HG03095 (cell line): Measurements from ENCODE around the gene PGAP1.
"Not testable (repeated sequence)": the region's sequence is repeated elsewhere in the genome, so short reads cannot be mapped to it uniquely, and the experiment has no call there.

Experiments used
- ATAC-seq: cut with Tn5 transposase; IDR thresholded peaks from one replicate; pipeline ENCODE4 v1.9.1; 2021; ENCODE audit warnings: moderate library complexity; ENCODE audit not compliant: unreplicated experiment

PGAP1 gene

DNA sequence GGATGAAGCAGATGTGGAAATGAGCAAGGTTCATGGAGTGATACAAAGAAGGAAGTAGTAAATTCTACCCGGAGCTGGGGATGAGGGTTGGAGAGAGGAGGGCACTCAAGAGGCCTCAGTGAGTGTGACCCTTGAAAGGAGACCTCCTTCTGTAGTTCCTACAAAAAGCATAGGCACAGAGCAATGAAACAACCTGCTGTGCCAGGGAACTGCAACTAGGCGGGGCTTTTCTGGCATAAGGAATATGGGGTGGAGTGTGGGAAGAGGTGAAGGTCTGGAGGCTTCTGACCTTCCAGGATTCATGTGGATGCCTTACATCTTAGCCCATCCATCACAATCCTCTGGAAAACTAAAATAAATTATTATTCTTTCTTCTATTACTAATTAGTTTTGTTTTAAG is 25.5 kb upstream of the PGAP1 start:
- ATAC-seq: no peak

DNA sequence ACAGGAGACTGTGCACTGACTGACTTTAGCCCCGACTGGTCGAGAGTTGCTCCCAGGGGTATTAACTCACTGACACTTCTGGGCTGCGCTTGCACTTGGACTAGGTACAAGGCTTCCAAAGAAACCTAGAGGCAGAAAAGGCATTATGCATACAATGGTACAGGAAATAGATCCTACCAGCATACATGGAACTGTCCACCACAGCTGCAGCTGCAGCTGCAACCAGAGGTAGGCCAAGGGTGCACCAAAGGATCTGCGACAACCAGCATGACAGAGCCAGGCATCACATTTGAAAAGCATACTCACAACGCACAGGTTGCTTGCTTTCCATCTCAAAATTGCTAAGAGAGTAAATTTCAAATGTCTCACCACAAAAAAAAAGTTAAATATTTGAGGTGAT is 22.6 kb upstream of the PGAP1 start:
- no peak for ATAC-seq

DNA sequence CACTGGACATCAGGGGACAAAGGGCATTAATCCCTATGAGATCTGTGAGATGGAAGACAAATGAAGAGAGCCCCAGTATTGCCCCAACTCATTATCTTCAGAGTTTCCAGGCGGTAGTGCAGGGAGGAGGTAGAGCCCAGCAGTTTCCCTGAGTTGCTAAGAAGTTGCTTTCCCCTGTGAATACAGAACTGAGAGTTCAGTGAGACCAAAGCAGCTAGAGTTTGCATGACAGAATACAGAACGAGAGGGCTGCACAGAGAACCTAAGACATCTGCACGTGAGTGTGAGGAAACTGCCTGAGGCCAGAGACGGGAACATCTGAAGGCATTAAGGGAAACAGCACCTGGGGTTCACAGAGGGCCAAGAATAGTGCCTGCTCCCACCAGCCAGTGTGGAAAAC is 18.1 kb upstream of the PGAP1 start:
- peak; percentile 99 for ATAC-seq

DNA sequence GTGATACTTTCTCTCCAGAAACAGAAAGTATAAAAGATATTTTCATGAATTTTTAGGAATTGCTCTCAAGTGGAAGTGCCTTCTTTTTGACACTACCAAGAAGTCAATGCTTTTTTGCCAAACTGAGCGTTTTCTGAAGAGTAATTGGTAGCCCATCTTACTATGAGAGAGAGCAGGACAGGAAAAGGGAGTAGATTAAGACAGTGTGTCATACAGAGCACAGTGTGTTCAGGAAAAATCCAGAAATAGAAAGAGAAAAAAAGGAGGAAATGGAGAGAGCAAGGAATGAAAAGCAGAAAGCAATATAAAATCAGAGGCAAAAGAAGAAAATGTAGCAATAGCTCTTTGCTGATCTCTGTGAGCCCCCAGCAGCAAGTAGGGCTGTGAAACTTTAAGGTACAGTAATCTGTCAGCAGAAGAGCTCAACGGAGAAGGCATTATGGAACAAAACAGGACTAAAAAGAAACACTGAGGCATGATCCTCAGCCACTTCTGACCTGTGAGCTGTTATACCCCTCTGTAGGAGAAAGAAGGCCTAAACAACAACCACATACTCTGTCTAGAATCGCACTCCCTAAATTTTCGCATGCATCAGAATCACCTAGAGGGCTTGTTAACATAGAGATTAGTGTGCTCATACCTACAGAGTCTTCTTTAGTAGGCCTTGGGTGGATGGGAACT is 15.0 kb upstream of the PGAP1 start:
- no peak for ATAC-seq

DNA sequence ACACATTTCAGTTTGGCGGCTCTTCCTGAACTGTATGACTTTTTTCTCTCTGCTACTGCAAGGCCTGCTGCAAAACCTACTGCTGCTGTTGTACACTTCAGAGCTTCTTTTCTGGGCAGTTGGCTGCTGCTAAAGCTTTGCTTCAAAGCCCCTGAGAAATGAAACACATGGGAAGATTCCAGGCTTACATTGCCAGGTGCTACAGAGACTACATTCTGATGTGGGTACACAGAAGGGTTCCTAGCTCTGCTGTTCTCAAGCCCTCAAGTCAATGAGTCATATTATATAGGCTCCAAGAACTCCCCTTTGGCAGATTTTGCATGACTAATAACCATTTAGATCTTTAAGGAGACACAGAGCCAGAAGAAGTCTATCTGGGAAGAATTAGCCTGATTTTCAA is 12.9 kb upstream of the PGAP1 start:
- ATAC-seq: no peak

DNA sequence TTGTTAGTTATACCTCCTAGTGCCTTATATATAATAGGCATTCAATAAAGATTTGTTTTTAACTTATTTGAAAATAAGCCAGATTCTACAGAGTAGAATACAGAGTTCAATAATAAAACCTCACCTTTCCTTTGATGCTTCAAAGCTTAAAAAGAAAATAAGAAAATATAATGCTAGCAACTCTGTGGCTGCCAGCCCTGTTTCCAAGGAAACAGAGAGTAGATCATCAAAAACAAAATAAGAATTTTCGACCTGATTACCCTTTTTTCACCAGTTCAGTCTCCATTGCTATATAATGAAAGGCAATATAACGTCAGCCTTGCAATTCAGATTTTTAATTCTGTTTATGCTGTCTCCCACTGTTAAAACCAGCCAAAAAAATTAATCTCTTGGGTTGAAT is 8.9 kb upstream of the PGAP1 start:
- no peak for ATAC-seq

DNA sequence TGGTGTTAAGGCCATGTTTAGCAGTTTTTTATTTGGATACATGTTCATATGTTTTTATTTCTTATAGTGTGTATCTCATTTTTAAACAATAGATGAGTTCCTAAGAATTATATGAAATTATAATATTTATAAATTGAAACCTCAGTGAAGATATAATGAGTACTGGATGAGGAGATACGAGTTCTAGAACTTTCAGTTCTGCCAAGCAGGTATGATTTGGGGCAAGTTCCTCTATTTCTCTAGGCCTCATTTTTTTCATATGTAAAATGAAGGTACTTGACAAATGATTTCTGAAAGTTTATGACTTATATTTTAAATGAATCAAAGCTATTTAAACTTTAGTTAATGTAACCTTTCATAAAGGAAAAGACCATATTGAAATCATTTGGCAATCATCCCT is 8.2 kb upstream of the PGAP1 start:
- ATAC-seq: no peak

DNA sequence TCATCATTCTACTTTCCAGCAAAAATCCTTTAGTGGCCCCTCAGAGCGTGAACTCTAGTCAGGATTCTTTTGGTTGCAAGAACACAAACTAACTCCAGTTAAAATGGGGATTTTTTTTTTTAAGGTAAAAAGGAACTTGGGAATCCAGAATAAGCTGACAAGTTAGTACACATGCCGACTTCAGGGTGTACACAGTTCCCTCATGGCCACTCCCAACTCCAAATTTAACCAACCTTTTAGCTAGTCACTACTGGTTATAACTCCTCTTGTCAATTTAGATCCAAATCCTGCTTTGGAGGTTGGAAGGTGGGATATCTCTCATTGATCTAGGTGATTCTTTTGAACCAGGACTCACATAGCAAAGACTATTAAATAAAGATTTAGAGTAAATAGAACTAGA is 5.0 kb upstream of the PGAP1 start:
- ATAC-seq: no peak

DNA sequence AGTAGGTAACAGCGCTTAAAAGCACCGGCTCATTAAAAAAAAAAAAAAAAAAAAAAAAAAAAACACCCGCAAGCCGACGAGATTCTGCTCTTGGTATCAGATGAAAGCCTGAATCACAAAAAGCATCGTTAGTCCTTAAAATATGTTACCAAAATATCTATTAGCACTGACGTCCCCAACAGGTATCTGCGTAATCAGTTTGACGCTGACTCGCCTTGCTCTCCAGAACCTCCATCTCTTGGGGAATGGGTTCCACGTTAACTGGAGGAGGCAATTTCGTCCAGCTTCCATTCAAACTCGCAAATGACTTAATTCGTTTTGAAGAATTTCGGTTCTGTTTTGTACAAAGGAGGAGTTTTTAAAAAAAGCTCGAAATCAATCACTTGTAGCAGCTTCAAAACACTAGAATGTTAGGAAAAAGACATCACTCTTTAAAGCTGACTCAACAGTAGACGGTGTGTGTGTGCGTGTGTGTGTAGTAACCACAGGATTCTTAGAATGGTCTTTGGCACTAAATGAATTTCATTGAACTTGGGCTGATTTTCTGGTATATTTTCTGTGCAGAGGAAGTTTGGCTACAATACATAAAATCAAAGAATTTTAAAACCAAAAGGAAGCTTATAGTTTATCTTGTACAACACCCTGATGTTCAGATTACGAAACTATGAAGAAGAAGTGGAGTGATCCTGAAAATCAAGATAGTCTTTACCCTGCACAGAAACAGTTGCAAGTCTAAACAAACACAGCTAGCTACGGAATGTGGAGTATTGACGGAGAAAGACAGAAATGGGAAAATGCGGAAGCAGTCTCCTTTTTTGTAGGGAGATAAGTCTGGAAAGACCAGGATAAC is 1.1 kb upstream of the PGAP1 start:
- ATAC-seq: no peak

DNA sequence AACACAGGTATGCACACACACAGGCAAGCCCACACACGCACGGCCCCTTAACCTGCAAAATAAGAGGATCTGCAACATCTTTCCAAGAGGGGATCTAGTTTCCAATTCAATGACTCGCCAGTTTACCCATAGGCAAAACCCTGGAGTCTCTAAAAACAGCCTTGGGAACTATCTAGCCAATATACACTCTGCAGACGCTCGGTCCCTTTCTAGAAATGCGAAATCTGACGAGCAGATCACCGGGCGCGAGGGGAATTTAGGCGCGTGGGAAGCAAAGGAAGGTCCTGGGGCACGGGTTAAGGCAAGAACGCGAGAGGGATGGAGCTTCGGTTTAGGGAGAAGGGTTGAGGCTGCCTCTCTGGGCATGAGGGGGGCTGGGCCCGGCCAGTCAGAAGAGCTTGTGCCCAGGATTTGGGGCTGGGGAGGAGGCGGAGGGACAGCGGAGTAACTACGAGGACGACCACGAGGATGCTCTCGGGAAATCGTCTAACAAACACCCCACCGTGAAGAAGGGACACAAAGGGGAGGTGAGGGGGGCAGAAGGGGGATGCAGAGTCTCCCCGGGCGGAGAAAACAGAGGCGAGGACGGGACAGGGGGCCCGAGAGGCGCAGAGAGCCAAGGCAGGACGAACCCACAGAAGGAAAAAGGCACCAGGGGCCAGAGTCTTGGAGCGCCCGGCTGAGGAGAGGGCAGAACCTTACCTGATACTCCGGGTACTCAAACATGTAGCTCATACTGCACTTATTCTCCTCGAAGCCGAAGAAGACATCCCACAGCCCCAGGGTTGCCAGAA is 542 bp downstream of the PGAP1 start:
- ATAC-seq: peak; percentile 25

DNA sequence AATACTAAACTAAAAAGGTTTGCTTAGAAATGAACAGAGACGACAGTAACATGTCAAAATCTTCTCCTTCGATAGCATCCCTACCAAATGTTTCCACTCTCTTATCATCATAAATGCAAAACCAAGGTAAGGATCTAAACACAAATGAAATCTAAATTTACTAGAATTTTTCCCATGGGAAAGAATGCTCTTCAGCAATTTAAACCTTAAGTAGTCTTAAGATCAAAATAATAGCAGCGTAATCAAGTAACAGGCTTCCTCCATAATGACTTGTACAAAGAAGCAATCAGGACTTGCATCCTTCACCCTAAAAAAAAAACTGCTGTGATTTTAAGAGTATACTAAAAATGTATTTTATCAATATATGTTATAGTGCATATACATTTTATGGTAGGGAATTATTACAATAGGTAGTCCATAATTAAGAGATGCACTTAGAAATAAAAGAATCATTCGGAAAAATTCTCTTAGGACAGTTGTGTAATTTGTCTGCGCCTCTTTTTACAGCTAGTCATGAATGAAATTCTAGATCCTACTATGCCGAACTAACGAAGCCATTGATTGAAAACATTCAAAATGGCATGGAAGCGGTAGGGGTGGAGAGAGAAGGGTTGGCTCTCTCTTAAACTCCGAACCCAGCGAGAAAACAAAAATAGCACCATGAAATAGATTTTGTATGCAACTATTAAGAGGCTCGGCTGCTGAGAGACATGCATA is 1.3 kb downstream of the PGAP1 start:
- no peak for ATAC-seq

DNA sequence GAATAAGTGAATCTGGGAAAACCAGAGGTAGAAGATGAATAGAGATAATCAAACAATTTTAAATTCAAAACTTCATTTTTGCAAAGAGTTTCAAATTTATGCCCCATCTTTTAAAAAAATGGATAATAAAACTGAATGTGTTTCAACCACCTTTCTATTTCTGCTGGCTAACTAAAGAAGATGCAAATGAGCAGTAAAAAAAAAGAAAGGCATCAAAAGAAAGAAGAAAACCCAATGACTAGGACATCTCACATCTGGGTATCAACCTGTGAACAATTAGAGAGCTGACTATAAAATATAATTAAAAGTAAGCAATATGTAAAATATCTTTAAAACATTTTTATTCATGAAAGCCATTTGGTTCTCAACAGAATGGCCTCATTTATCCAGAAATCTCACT is 2.5 kb downstream of the PGAP1 start:
- no peak for ATAC-seq

DNA sequence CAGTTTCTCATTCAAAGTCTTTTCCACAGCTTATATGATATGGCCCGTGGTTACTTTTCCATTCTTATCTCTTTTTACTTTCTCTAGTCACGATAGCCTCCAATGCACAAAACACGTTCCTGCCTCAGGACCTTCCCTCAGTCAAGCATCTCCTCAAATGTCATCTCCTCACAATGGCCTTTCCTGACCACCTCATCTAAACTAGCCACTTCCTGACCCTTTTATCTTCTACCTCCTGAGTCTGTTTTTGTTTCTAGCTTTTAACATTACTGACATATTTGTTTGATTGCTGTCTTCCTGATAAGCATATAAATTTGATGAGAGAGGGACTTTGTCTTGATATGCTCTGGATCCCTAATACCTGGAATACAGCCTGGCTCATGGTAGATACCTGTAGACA is 7.6 kb downstream of the PGAP1 start:
- no peak for ATAC-seq

DNA sequence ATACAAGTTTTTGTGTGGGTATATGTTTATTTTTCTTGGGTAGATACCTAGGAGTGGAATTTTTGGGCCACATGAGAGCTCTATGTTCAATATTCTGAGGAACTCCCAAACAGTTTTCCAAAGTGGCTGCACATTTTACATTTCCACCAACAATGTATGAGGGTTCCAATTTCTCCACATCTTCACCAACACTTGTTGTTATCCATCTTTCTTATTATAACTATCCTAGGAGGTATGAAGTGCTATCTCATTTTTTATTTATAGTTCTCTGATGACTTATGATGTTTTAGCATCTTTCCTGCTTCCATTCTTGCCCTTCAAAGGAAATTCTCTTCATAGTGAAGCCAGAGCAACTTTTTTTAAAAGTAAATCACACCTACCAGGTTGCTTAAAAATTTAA is 8.7 kb downstream of the PGAP1 start:
- no peak for ATAC-seq

DNA sequence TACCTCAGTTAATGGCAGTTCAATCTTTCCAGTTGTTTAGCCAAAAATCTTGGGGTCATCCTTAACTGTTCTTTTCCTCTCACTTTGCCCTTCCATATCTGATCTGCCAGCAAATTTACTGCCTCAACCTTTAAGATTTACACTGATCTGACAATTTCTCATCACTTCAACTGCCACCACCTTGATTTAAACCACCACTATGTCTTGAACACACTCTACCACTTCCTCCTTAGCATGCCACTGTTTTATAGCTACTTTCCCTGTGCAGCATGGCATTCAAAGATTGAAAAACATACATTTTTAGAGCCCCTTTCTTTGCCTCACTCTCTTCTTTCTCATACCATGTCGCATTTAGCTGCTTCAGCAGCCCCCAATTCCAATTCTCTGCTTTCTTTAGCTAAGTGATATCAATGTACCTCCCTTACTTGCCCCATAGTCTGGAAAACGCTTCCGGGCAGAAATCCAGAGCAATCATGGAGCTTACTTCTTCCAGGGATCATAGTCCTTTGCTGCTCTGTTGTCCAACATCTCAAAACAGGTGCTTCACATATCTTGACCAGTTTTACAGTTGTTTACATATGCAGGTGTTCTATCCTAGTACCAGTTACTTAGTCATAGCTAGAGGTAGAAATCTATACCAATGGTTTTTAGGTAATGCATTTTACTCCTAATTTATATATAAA is 10.9 kb downstream of the PGAP1 start:
- peak; percentile 23 for ATAC-seq

DNA sequence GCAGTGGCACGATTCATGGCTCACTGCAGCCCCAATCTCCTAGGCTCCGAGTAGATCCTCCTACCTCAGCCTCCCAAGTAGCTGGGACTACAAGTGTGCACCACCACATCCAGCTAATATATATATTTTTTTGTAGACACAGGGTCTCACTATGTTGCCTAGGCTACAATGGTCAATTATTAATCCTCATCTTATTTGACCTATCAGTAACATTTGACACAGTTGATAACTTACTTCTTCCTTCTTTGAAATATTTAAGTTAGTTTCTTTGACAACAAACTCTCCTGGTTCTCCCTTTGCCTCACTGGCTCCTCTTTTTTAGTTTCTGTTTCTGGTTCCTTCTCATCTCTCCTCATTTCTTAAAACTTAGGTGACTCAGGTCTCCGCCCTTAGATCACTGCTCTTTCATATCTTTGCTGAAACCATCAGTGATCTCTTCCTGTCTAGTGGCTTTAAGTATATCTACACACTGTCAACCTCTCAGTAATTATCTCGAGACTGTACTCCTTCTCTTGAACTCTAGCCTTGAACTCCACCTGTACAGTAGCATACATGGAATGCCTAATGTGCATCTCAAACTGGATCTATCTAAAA is 11.5 kb downstream of the PGAP1 start:
- peak; percentile 93 for ATAC-seq

DNA sequence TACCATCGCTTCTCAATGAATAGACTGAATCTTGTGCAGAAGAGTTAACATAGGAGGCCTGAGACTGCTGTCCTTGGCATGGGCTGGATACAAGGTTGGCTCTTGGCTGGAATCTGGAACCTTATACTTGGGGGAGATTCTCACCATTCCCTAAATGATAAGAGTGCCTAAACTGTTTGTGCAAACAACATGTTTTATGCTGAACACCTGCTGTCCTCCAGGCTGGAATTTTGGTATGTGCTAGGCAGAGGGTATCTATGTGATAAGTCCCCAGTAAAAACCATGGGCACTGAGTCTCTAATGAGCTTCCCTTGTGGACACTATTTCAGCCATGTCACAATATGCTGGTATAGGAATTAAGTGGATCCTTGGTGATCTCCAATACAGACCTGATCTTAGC is 12.8 kb downstream of the PGAP1 start:
- ATAC-seq: no peak

DNA sequence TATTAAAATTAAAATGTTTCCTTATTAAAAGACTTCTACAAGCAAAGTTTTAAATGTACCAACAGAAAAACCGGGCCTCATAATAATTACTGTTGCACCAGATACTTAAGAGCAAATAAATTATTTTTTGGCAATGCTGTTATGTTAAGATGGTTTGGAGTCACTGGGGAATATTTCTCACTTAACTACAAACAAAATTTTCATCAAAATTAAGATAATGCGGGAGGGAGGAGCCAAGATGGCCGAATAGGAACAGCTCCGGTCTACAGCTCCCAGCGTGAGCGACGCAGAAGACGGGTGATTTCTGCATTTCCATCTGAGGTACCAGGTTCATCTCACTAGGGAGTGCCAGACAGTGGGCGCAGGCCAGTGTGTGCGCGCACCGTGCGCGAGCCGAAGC is 21.1 kb downstream of the PGAP1 start:
- ATAC-seq: not testable (repeated sequence)

DNA sequence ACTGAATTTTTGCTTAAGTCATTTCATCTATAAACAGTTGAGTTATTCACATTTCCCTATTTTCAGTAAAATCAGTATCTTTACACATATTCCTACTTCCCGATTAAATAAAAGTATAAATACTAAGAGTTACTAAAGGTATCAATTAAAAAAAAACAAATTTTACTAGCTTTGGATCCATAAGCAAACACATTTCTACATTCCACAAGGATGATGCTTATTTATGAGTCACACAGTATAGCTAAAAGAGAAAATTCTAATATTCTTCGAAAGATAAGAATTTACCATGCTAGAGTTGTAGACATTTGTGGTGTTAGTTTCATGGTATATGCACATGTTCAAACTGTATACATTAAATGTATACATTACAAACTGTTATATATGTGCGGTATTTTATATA is 23.7 kb downstream of the PGAP1 start:
- no peak for ATAC-seq

DNA sequence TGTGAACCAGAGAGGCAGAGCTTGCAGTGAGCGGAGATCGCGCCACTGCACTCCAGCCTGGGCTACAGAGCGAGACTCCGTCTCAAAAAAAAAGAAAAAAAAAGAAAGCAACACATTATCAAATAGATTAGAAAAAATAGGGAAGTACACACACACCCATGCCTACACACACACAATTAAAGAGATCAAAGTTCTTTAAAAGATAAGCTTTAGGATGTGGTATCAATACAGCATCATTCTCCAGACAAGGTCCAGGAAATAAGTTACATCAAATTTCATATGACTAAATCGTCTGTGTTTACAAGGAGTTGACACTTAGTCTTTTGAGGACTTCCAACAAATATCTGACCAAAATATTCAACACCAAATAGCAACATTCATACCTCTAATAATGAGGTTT is 25.7 kb downstream of the PGAP1 start:
- no peak for ATAC-seq
